ENCODE measurements around the gene LTBP3.

Gene LTBP3

GRCh38 chr11:65498727-65498976 lies 59.5 kb downstream of the LTBP3 start:
- ChIA-PET CTCF (interaction anchor here (0.9 to 3.9 kb wide), 6 partner anchors 10 to 82 kb away, joined by 4 to 19 read pairs (median 6); no protein-coding TSS in a partner anchor), POLR2A (interaction anchor here (0.7 to 17.0 kb wide), 14 partner anchors 9 to 128 kb away, joined by 3 to 1229 read pairs (median 6); partner anchors contain the start of genes FRMD8, NEAT1, SCYL1 and ZNRD2)
- H3K4me3 ChIP-seq (ENCODE audit: low read depth, low read length): peak overlapping the region; percentile 68
- no peak for TF ChIP-seq CTCF (IDR thresholded peaks at IDR 0.05; ENCODE audit: insufficient read depth, low read length, missing control alignments)
- DNase-seq (ENCODE audit: low read depth, low spot score): no peak

GRCh38 chr11:65498042-65498726 lies 60.0 kb downstream of the LTBP3 start:
- TF ChIP-seq CTCF (IDR thresholded peaks at IDR 0.05; ENCODE audit: insufficient read depth, low read length, missing control alignments): no peak
- POLR2A ChIA-PET: interaction anchor here (0.7 to 17.0 kb wide), 14 partner anchors 9 to 141 kb away, joined by 3 to 1229 read pairs (median 6); partner anchors contain the start of genes FRMD8, NEAT1 and SCYL1
- CTCF ChIA-PET: interaction anchor here (0.8 to 3.9 kb wide), 11 partner anchors 10 to 83 kb away, joined by 3 to 27 read pairs (median 5); no protein-coding TSS in a partner anchor
- peak overlapping the region; percentile 68 for H3K4me3 ChIP-seq (ENCODE audit: low read depth, low read length)
- DNase-seq (ENCODE audit: low read depth, low spot score): no peak

GRCh38 chr11:65497141-65498041 lies 60.8 kb downstream of the LTBP3 start:
- DNase-seq (ENCODE audit: low read depth, low spot score): no peak
- ChIA-PET POLR2A (interaction anchor here (0.8 to 17.0 kb wide), 12 partner anchors 8 to 140 kb away, joined by 3 to 1229 read pairs (median 54); partner anchors contain the start of gene NEAT1), CTCF (interaction anchor here (0.8 to 3.9 kb wide), 12 partner anchors 9 to 82 kb away, joined by 3 to 27 read pairs (median 4); no protein-coding TSS in a partner anchor)
- TF ChIP-seq CTCF (IDR thresholded peaks at IDR 0.05; ENCODE audit: insufficient read depth, low read length, missing control alignments): no peak
- H3K4me3 ChIP-seq (ENCODE audit: low read depth, low read length): peak overlapping the region; percentile 68

GRCh38 chr11:65496304-65497140 lies 61.6 kb downstream of the LTBP3 start:
- no peak for DNase-seq (ENCODE audit: low read depth, low spot score)
- ChIA-PET CTCF (interaction anchor here (1.2 to 3.9 kb wide), 6 partner anchors 8 to 80 kb away, joined by 3 to 27 read pairs (median 11); no protein-coding TSS in a partner anchor), POLR2A (interaction anchor here (0.8 to 17.0 kb wide), 11 partner anchors 8 to 126 kb away, joined by 3 to 1229 read pairs (median 103); partner anchors contain the start of gene NEAT1)
- peak overlapping the region; percentile 43 for H3K4me3 ChIP-seq (ENCODE audit: low read depth, low read length)
- TF ChIP-seq CTCF (IDR thresholded peaks at IDR 0.05; ENCODE audit: insufficient read depth, low read length, missing control alignments): no peak

GRCh38 chr11:65493367-65494176 lies 64.6 kb downstream of the LTBP3 start:
- ChIA-PET POLR2A (interaction anchor here (1.0 to 12.4 kb wide), 8 partner anchors 10 to 74 kb away, joined by 3 to 703 read pairs (median 32); partner anchors contain the start of genes MALAT1 and NEAT1), CTCF (interaction anchor here (1.2 to 10.0 kb wide), 5 partner anchors 16 to 77 kb away, joined by 4 to 96 read pairs (median 9); no protein-coding TSS in a partner anchor)
- no peak overlapping the region for H3K4me3 ChIP-seq (ENCODE audit: low read depth, low read length)
- peak; percentile 92 for DNase-seq (ENCODE audit: low read depth, low spot score)
- no peak for TF ChIP-seq CTCF (IDR thresholded peaks at IDR 0.05; ENCODE audit: insufficient read depth, low read length, missing control alignments)
